ENCODE measurements around the gene COPS2. TPM values are rescaled to one million over a fixed set of nuclear protein-coding genes. Genes with fewer than 3 reads are reported as not detected.

The COPS2 gene
- total and polyA plus RNA-seq, 9 of the 15 experiments (the other 6 are each of a cell fraction or from before 2014, with no cell fraction given), result 66.4 to 154 (median 117) TPM

DNA sequence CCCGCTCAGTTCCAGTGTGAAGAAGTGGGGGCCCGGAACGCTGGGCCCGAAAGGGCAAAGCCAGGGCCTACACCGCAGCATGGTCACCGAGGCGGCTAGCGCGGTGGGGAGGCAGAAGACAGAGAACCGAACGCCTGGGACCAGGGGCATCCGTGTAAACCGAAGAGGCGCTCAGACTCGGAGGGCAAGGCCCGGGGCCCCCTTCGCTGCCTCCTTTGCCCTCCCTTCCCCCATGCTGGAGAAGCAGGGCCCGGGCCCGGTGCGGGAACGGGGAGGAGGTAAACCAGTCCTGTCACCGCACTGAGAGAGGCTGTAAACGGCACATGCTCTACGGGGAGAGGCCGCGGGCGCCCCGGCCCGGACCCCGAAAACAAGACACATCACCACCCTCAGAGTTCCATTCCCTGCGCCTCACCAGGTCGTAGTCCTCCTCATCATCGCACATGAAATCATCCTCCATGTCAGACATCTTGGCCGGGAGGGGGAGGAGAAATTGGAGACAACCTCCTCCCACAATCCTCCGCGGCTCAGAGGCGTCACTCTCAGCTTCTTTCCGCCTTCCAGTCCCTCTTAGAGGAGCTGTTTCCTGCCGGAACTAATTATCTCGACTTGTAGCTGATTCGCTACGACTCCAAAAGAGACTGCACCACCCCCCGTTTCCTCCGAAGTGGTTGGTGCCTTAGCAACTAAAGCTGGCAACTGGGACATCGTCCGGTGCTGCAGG, at the start of gene COPS2 (continued):
- TF ChIP-seq CBX2 (IDR thresholded peaks at IDR 0.05; ENCODE audit: insufficient read depth, low read length, poor library complexity, severe bottlenecking), result no peak
- TF ChIP-seq ZZZ3 (IDR thresholded peaks at IDR 0.05), result no peak
- TF ChIP-seq CREB3L1 (IDR thresholded peaks at IDR 0.05; ENCODE audit: borderline replicate concordance, low read depth), result no peak
- TF ChIP-seq, protein P1, sequence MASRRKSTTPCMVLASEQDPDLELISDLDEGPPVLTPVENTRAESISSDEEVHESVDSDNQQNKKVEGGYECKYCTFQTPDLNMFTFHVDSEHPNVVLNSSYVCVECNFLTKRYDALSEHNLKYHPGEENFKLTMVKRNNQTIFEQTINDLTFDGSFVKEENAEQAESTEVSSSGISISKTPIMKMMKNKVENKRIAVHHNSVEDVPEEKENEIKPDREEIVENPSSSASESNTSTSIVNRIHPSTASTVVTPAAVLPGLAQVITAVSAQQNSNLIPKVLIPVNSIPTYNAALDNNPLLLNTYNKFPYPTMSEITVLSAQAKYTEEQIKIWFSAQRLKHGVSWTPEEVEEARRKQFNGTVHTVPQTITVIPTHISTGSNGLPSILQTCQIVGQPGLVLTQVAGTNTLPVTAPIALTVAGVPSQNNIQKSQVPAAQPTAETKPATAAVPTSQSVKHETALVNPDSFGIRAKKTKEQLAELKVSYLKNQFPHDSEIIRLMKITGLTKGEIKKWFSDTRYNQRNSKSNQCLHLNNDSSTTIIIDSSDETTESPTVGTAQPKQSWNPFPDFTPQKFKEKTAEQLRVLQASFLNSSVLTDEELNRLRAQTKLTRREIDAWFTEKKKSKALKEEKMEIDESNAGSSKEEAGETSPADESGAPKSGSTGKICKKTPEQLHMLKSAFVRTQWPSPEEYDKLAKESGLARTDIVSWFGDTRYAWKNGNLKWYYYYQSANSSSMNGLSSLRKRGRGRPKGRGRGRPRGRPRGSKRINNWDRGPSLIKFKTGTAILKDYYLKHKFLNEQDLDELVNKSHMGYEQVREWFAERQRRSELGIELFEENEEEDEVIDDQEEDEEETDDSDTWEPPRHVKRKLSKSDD (conservative IDR thresholded peaks at IDR 0.05; ENCODE audit: low read length), result peak; percentile 90; the same call in 1 of the 2 replicates
- no peak for TF ChIP-seq KLF13 (tag; IDR thresholded peaks at IDR 0.05; ENCODE audit: borderline replicate concordance, low read depth)
- no peak for TF ChIP-seq BRD9 (IDR thresholded peaks at IDR 0.05; ENCODE audit: low read depth, partially characterized antibody)
- no peak for TF ChIP-seq SMARCC2 (IDR thresholded peaks at IDR 0.05; ENCODE audit: low read depth)
- TF ChIP-seq ETV6 (IDR thresholded peaks at IDR 0.05; ENCODE audit: borderline replicate concordance in 1 of 2, low read depth in 2 of 2, low read length in 1 of 2), result no peak
- 0 out of 2 replicates have a peak, but pooled peaks have one; percentile 30 for TF ChIP-seq ETV6 (CRISPR knock-in tag; IDR thresholded peaks at IDR 0.05; ENCODE audit: borderline replicate concordance)
- peak; percentile 45; the same call in 1 of the 2 replicates for TF ChIP-seq SMARCE1 (IDR thresholded peaks at IDR 0.05)
- peak; percentile 71 for TF ChIP-seq POLR2G (IDR thresholded peaks at IDR 0.05; ENCODE audit: low read depth, low read length)
- TF ChIP-seq POLR2H (tag; IDR thresholded peaks at IDR 0.05; ENCODE audit: low read depth), result peak; percentile 29; the same call in 1 of the 2 replicates
- TF ChIP-seq HDAC2 (IDR thresholded peaks at IDR 0.05), result 0 out of 2 replicates have a peak, but pooled peaks have one; percentile 61
- TF ChIP-seq SREBF1 (IDR thresholded peaks at IDR 0.05; ENCODE audit: borderline replicate concordance, low read depth, low read length), result 0 out of 2 replicates have a peak, but pooled peaks have one; percentile 30
- TF ChIP-seq GABPA (tag; conservative IDR thresholded peaks at IDR 0.05; ENCODE audit: low read depth), result peak; percentile 99
- no peak for TF ChIP-seq KLF10 (CRISPR knock-in tag; IDR thresholded peaks at IDR 0.05)
- TF ChIP-seq MAZ (CRISPR knock-in tag; conservative IDR thresholded peaks at IDR 0.05 in 1 of 2, IDR thresholded peaks at IDR 0.05 in 1 of 2), result peak; percentile 75 to 84
